HG03354 (cell line): ENCODE measurements around the gene GCH1.
"Not testable (repeated sequence)": the region's sequence is repeated elsewhere in the genome, so short reads cannot be mapped to it uniquely, and the experiment has no call there.

ENCODE experiments used
- ATAC-seq: cut with Tn5 transposase; IDR thresholded peaks from one replicate; pipeline ENCODE4 v1.9.1; 2021; ENCODE audit warnings: mild to moderate bottlenecking; ENCODE audit not compliant: unreplicated experiment, poor library complexity, severe bottlenecking

GCH1 gene

GRCh38 chr14:54909817-54910558 is 7.4 kb upstream of the GCH1 start:
- ATAC-seq, result no peak

- ATAC-seq, result not testable (repeated sequence)
These were observed 6.3 kb upstream of the GCH1 start for GRCh38 chr14:54908973-54909372.

- peak; percentile 54 for ATAC-seq
These were observed 5.6 kb upstream of the GCH1 start for GRCh38 chr14:54908190-54908589.

GRCh38 chr14:54906075-54906474 is 3.4 kb upstream of the GCH1 start:
- no peak for ATAC-seq

GRCh38 chr14:54902143-54902520 is 494 bp downstream of the GCH1 start:
- ATAC-seq, result peak; percentile 74

- ATAC-seq, result no peak
These were observed 1.1 kb downstream of the GCH1 start for GRCh38 chr14:54901380-54902142.

- ATAC-seq, result no peak
These were observed 3.1 kb downstream of the GCH1 start for GRCh38 chr14:54899573-54899972.

- not testable (repeated sequence) for ATAC-seq
These were observed 4.6 kb downstream of the GCH1 start for GRCh38 chr14:54897809-54898555.

GRCh38 chr14:54895683-54896082 is 6.9 kb downstream of the GCH1 start:
- ATAC-seq, result no peak

GRCh38 chr14:54894995-54895394 is 7.6 kb downstream of the GCH1 start:
- no peak for ATAC-seq

GRCh38 chr14:54893151-54893760 is 9.4 kb downstream of the GCH1 start:
- ATAC-seq, result peak; percentile 47

GRCh38 chr14:54891471-54892245 is 11.0 kb downstream of the GCH1 start:
- ATAC-seq, result no peak

GRCh38 chr14:54890788-54891187 is 11.8 kb downstream of the GCH1 start:
- ATAC-seq, result peak; percentile 81

GRCh38 chr14:54889919-54890318 is 12.7 kb downstream of the GCH1 start:
- no peak for ATAC-seq

- no peak for ATAC-seq
These were observed 20.1 kb downstream of the GCH1 start for GRCh38 chr14:54882521-54882920.

GRCh38 chr14:54881761-54882401 is 20.7 kb downstream of the GCH1 start:
- peak; percentile 59 for ATAC-seq

- peak; percentile 71 for ATAC-seq
These were observed 21.3 kb downstream of the GCH1 start for GRCh38 chr14:54881235-54881760.

GRCh38 chr14:54877703-54878021 is 25.0 kb downstream of the GCH1 start:
- ATAC-seq, result no peak
